ENCODE data around the gene AGAP1. TPM values are rescaled to one million over a fixed set of nuclear protein-coding genes. Genes with fewer than 3 reads are reported as not detected.
A peak's percentile ranks its signal among the peaks of the same experiment; 100 is the strongest.

AGAP1 gene
- total RNA-seq, 1 donor from 2014 or later, result 44.0 TPM

DNA sequence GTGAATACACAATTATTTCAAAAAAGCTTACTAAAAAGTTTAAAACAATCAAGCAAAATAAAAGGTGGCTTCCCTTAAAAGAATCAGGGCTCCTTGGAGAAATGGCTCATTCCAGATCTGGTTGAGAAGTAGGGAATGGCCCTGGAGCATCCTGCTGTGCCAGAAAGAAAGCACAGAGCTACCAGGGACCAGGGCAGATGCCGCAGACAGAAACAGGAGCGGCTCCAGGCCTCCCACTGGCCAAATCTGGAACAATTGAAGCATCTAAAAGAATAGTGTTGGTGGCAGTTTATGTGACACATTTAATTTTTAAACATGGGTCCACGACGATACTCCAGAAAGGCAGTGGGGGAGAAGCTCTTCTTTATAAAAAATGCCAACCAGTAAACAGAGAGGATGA, 598.9 kb downstream of the AGAP1 start:
- Mint-ChIP-seq H3K27ac (no peak overlapping the region), H3K36me3 (no peaks in the 10 kb centered on the region)
- DNase-seq (ENCODE audit: low spot score in 2 of 2, unreplicated experiment in 2 of 2), result no peak

DNA sequence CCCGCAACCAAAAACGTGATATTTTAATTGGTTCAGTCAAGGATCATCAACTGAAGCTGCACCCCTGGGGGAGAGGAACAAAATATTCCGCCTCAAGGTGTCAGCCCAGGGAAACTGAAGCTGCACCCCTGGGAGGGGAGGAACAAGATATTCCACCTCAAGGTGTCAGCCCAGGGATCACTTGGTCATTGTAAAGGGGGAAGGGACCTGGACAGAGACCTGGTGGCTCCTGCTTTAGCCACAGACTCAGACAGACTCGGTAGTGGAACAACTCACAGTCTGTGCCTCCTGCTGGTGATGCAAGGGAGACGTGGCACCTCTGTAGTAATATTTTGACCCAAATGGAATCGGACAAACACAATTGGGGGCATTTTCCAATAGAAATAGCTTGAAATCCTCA, 599.3 kb downstream of the AGAP1 start:
- H3K4me1 Mint-ChIP-seq, result no peaks in the 10 kb centered on the region
- TF ChIP-seq, protein P1, sequence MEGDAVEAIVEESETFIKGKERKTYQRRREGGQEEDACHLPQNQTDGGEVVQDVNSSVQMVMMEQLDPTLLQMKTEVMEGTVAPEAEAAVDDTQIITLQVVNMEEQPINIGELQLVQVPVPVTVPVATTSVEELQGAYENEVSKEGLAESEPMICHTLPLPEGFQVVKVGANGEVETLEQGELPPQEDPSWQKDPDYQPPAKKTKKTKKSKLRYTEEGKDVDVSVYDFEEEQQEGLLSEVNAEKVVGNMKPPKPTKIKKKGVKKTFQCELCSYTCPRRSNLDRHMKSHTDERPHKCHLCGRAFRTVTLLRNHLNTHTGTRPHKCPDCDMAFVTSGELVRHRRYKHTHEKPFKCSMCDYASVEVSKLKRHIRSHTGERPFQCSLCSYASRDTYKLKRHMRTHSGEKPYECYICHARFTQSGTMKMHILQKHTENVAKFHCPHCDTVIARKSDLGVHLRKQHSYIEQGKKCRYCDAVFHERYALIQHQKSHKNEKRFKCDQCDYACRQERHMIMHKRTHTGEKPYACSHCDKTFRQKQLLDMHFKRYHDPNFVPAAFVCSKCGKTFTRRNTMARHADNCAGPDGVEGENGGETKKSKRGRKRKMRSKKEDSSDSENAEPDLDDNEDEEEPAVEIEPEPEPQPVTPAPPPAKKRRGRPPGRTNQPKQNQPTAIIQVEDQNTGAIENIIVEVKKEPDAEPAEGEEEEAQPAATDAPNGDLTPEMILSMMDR (IDR thresholded peaks at IDR 0.05; ENCODE audit: unreplicated experiment), result no peak
- no peaks in the 10 kb centered on the region for H3K27me3 Mint-ChIP-seq (ENCODE audit: low read depth)
- H3K9me3 Mint-ChIP-seq, result no peaks in the 10 kb centered on the region
- DNase-seq (ENCODE audit: low spot score in 2 of 2, unreplicated experiment in 2 of 2), result no peak
- H3K36me3 Mint-ChIP-seq, result no peaks in the 10 kb centered on the region
- no peak overlapping the region for H3K27ac Mint-ChIP-seq
- H3K4me3 Mint-ChIP-seq, result no peak overlapping the region

More for the DNA sequence above, 598.9 kb downstream of the AGAP1 start:
- Mint-ChIP-seq H3K9me3 (no peaks in the 10 kb centered on the region), H3K27me3 (ENCODE audit: low read depth) (no peaks in the 10 kb centered on the region), H3K4me1 (no peaks in the 10 kb centered on the region), H3K4me3 (no peak overlapping the region)
- TF ChIP-seq, protein P1 (IDR thresholded peaks at IDR 0.05; ENCODE audit: unreplicated experiment), result no peak

DNA sequence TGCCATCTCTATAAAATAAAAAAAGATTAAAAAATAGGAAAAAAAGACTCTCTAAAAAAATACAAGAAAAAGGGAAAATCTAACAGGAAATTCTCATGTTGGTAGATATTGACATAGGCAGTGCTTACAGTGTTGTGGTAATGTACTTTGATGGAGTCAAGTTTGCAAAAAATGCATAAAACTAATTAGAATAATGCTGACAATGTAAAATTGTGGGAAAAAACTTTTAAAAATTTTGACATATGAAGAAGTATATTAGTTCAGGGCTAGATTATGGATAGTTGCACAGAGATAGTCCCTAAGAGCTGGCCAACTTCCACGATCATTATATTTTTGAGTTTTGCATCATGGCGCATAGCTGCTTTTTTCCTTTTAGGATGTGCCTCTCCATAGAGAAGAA, 601.7 kb downstream of the AGAP1 start:
- no peaks in the 10 kb centered on the region for H3K27me3 Mint-ChIP-seq (ENCODE audit: low read depth)
- TF ChIP-seq, protein P1 (IDR thresholded peaks at IDR 0.05; ENCODE audit: unreplicated experiment), result no peak
- no peak overlapping the region for H3K27ac Mint-ChIP-seq
- H3K36me3 Mint-ChIP-seq, result no peaks in the 10 kb centered on the region
- H3K9me3 Mint-ChIP-seq, result no peaks in the 10 kb centered on the region
- DNase-seq (ENCODE audit: low spot score in 2 of 2, unreplicated experiment in 2 of 2), result no peak
- H3K4me1 Mint-ChIP-seq, result no peaks in the 10 kb centered on the region
- no peak overlapping the region for H3K4me3 Mint-ChIP-seq

DNA sequence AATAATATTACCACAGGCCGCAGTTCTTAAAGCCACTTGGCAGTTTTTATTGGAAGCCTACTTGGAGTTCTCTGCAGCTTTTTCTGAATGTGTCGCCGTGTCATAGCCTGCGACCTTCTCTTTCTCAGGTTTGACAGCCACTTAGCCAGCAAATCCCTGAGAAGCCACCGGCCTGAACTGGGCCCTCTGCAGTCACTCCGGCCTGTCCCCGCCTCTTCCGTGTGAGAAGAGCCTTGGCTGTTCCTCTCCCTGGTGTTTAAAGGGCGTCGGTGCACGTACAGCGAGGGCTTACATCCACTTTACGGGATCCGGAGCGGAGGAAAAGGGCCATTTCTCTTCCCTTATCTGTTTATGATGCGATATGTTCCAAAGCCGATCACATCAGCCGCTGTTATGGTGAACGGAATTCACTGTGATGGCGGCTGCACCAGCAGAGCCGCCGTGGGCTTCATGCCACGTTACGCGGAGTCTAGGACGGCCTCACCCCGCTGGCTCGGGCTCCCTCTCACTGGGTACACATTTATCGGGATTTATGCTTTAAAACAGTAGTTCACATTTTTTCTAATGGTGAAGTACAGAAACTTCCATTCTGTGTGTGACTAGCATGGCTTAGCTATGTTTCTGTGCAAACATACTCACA, 607.6 kb downstream of the AGAP1 start:
- TF ChIP-seq, protein P1 (IDR thresholded peaks at IDR 0.05; ENCODE audit: unreplicated experiment), result no peak
- no peaks in the 10 kb centered on the region for H3K27me3 Mint-ChIP-seq (ENCODE audit: low read depth)
- DNase-seq (ENCODE audit: low spot score in 2 of 2, unreplicated experiment in 2 of 2), result no peak
- H3K9me3 Mint-ChIP-seq, result no peaks in the 10 kb centered on the region
- H3K4me3 Mint-ChIP-seq, result no peak overlapping the region
- H3K27ac Mint-ChIP-seq, result peak overlapping the region; percentile 64
- peaks cover 2% of the 10 kb centered on the region for H3K36me3 Mint-ChIP-seq
- no peaks in the 10 kb centered on the region for H3K4me1 Mint-ChIP-seq

DNA sequence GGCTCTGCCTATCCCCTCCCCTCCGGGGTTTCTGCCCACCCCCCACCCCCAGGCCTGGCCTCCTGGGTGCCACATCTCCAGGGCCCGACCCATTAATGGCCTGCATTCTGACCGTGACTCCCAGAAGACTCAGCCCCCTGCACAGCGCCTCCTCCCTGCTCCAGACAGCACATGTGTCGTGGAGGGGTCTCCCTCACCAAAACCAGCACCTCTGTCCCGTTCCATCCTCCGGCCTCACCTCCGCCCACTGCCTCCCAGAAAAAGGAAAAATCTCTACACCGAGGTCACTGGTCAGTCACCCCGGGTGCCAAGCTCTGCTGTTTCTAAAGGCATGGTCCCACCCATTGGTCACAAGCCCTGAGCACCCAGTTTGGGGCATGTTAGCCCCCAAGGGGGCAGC, 609.1 kb downstream of the AGAP1 start:
- Mint-ChIP-seq H3K4me3 (no peak overlapping the region), H3K27ac (no peak overlapping the region), H3K36me3 (peaks cover 2% of the 10 kb centered on the region), H3K9me3 (no peaks in the 10 kb centered on the region), H3K27me3 (ENCODE audit: low read depth) (no peaks in the 10 kb centered on the region), H3K4me1 (peaks cover 4% of the 10 kb centered on the region)
- TF ChIP-seq, protein P1 (IDR thresholded peaks at IDR 0.05; ENCODE audit: unreplicated experiment), result no peak
- no peak for DNase-seq (ENCODE audit: low spot score in 2 of 2, unreplicated experiment in 2 of 2)

DNA sequence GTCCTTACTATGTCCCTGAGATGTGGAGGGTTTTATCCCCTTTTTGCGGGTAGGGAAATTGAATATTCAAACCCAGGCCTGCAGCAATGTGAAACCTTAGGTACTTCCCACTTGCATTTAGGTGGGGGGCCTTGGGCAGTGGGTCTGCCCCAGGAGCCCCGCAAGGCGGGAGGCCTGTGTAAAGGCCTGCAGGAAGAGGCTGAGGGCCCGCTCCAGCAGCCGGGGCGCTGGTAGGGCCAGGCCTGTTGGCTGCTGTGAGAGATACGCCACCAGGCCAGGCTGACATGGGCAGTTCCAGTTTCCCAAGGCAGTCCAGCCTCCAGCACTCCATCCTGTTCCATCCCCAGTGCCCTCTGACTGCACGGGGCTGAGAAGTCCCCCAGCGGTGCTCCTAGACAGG, 610.1 kb downstream of the AGAP1 start:
- H3K36me3 Mint-ChIP-seq, result peaks cover 2% of the 10 kb centered on the region
- no peaks in the 10 kb centered on the region for H3K27me3 Mint-ChIP-seq (ENCODE audit: low read depth)
- no peak for DNase-seq (ENCODE audit: low spot score in 2 of 2, unreplicated experiment in 2 of 2)
- H3K9me3 Mint-ChIP-seq, result no peaks in the 10 kb centered on the region
- peaks cover 13% of the 10 kb centered on the region for H3K4me1 Mint-ChIP-seq
- TF ChIP-seq, protein P1 (IDR thresholded peaks at IDR 0.05; ENCODE audit: unreplicated experiment), result no peak
- no peak overlapping the region for H3K4me3 Mint-ChIP-seq
- no peak overlapping the region for H3K27ac Mint-ChIP-seq

Data from mesothelial cell of epicardium (in vitro differentiated cells).